GM12874 (cell line): ENCODE results near the gene SLC27A6.

Source experiments
- TF ChIP-seq, protein P1 (sequence below): IDR thresholded peaks from 2 replicates; pipeline ENCODE4 v1.5.1; 2011; ENCODE audit warnings: low read depth, mild to moderate bottlenecking, control low read depth, low read length, moderate library complexity; ENCODE audit not compliant: insufficient read depth

SLC27A6 gene

GRCh38 chr5:129014185-129014584 is 48.9 kb downstream of the SLC27A6 start:
- TF ChIP-seq, protein P1, sequence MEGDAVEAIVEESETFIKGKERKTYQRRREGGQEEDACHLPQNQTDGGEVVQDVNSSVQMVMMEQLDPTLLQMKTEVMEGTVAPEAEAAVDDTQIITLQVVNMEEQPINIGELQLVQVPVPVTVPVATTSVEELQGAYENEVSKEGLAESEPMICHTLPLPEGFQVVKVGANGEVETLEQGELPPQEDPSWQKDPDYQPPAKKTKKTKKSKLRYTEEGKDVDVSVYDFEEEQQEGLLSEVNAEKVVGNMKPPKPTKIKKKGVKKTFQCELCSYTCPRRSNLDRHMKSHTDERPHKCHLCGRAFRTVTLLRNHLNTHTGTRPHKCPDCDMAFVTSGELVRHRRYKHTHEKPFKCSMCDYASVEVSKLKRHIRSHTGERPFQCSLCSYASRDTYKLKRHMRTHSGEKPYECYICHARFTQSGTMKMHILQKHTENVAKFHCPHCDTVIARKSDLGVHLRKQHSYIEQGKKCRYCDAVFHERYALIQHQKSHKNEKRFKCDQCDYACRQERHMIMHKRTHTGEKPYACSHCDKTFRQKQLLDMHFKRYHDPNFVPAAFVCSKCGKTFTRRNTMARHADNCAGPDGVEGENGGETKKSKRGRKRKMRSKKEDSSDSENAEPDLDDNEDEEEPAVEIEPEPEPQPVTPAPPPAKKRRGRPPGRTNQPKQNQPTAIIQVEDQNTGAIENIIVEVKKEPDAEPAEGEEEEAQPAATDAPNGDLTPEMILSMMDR, result no peak

- TF ChIP-seq, protein P1, result no peak
These were observed 53.5 kb downstream of the SLC27A6 start for GRCh38 chr5:129018837-129019236.

DNA sequence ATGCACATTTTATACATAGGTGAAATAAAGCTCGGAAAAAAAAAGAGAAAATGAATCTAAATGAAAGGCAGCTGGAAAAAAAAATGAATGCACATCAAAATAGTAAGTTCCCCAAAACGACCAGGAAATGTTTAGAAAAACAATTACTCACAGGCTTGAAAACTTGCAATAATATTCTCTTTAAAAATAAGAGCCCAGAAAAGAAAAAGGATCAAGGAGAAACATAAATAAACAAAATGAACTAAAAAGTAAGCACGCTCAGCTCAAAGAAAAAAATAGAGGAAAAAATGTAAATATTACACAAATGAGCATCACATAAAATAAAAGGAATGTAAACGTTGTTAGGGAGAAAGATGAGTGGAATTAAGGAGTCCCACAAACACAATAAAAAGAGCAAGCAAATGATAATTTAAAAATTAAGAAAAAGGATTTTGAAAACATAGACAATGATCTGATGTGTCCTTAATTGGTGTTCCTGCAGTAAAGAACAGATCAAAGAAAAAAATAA is 54.2 kb downstream of the SLC27A6 start:
- TF ChIP-seq, protein P1, result no peak

DNA sequence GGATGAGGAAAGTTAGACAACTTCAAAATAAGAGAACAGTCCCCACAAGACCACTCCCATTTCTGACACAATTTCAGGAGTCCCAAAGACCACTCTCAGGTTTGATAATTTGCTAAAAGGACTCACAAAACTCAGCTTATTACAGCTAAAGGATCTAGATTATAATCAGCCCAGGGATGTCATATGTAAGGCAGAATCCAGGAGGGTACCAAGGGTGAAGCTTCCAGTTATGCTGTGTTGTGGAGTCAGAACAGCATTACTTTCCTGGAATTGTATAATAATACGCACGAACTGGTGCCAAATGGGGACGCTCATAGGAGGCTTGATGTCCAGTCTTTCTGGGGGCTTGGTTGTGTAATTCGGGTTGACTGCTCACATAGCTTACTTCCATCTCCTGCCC is 55.4 kb downstream of the SLC27A6 start:
- TF ChIP-seq, protein P1, result no peak

DNA sequence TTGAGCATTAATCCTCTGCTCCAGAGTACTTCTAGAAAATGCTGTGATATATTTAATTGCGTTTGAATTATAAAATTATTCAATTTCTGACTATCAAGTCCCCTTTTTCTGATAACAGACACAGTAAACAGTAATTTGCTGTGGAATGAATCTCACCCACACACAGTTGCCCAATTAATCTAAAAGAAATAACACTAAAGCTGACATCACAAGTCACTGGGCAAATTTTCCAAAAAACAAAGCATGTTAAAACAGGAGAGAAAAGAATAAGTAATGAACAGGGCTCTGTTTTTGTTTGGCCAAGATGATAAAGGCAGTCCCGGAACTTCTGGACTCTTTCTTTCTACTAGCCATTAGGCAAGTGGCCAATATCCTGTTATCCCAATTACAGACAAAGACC is 56.5 kb downstream of the SLC27A6 start:
- TF ChIP-seq, protein P1, result no peak

- TF ChIP-seq, protein P1, result no peak
These were observed 57.3 kb downstream of the SLC27A6 start for GRCh38 chr5:129022599-129022998.

DNA sequence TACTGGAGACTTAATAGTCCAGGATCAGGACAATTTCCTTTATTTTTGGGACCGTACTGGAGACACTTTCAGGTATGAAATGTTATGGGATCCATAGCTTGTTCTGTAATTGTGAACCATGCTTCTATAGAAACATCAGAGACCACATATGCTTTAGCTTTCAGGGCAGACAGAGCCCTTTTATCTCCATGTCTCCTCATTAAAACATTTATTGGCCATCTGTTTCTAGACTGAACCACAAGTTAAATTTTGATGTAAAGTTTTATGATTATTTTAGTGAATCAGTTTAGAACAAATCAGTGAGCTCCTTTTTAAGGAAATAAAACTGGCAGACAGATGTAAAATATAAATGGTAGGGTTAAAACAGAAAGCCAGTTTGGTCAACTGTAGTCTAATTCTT is 62.0 kb downstream of the SLC27A6 start:
- TF ChIP-seq, protein P1, result no peak
